Neutrophil (primary cell): Measurements from ENCODE around the gene DELE1.

ENCODE experiments used
- H3K27ac ChIP-seq: fragments of 200-600 bp; sonication (generic); 2 replicates; pipeline ENCODE4 v1.5.1; 2016; ENCODE audit warnings: mild to moderate bottlenecking, moderate library complexity
- H3K27me3 ChIP-seq: fragments of 200-600 bp; sonication (generic); 2 replicates; pipeline ENCODE4 v1.6.0; 2016; ENCODE audit warnings: mild to moderate bottlenecking
- H3K36me3 ChIP-seq: fragments of 200-600 bp; sonication (generic); 2 replicates; pipeline ENCODE4 v1.5.1; 2017
- H3K4me1 ChIP-seq, 2 experiments: fragments of 200-600 bp in 1 of 2; sonication (generic) in 1 of 2; 1 replicate in 1 of 2; 2 replicates in 1 of 2; pipeline versions ENCODE4 v1.5.1 to v1.6.1; 2013 to 2016; ENCODE audit warnings: low read depth in 1 of 2, low read length in 1 of 2, mild to moderate bottlenecking in 1 of 2, moderate library complexity in 1 of 2; ENCODE audit not compliant: control insufficient read depth in 1 of 2, insufficient read depth in 1 of 2
- H3K4me3 ChIP-seq, 2 experiments: fragments of 200-600 bp in 1 of 2; sonication (generic) in 1 of 2; 1 replicate in 1 of 2; 2 replicates in 1 of 2; pipeline ENCODE4 v1.5.1; 2013 to 2016; ENCODE audit warnings: low read depth in 1 of 2, low read length in 1 of 2, mild to moderate bottlenecking in 1 of 2, moderate library complexity in 1 of 2
- H3K9me3 ChIP-seq: fragments of 200-600 bp; sonication (generic); 2 replicates; pipeline ENCODE4 v1.5.1; 2016
- CTCF ChIP-seq: fragments of 200-600 bp; sonication (generic); IDR thresholded peaks from 2 replicates; pipeline ENCODE4 v1.5.1; 2016; ENCODE audit warnings: antibody characterized with exemption

DELE1 gene

GRCh38 chr5:141929398-141930058 is 5.9 kb downstream of the DELE1 start:
- H3K4me3 ChIP-seq = no peak overlapping the region
- TF ChIP-seq CTCF = no peak
- H3K4me1 ChIP-seq = peaks cover 23 to 30% of the 10 kb centered on the region in 2 experiments
- H3K36me3 ChIP-seq = peaks cover 79% of the 10 kb centered on the region
- H3K27ac ChIP-seq = no peak overlapping the region
- no peaks in the 10 kb centered on the region for H3K9me3 ChIP-seq
- no peaks in the 10 kb centered on the region for H3K27me3 ChIP-seq

DNA sequence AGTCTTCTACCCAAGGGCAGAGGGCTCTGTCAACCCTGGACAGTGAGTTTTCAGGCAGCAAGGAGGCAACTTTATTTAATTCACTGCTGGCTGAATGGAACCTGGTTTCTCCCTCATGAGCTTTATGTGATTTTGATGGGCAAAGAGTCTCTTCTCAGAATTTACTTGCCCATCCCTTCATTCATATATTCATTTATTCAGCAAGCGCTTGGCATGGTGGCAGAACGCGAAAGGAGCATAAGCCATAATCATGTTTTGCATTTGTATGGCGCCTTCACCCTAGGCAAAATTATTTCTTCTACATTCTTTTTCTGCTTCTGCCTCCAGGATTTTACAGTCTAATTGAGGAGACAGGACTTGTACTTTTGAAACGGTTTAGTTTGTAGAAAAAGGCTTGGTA is 8.0 kb downstream of the DELE1 start:
- Histone ChIP-seq H3K4me3 (no peak overlapping the region), H3K9me3 (no peaks in the 10 kb centered on the region), H3K27ac (no peak overlapping the region), H3K27me3 (no peaks in the 10 kb centered on the region), H3K36me3 (peaks cover 84% of the 10 kb centered on the region), H3K4me1 (peaks cover 21 to 26% of the 10 kb centered on the region in 2 experiments)
- no peak for TF ChIP-seq CTCF

- Histone ChIP-seq H3K4me3 (no peak overlapping the region), H3K9me3 (no peaks in the 10 kb centered on the region), H3K27me3 (no peaks in the 10 kb centered on the region), H3K27ac (no peak overlapping the region), H3K4me1 (peaks cover 11 to 14% of the 10 kb centered on the region in 2 experiments), H3K36me3 (peaks cover 96% of the 10 kb centered on the region)
- TF ChIP-seq CTCF = no peak
These were observed 9.5 kb downstream of the DELE1 start for GRCh38 chr5:141933151-141933550.

DNA sequence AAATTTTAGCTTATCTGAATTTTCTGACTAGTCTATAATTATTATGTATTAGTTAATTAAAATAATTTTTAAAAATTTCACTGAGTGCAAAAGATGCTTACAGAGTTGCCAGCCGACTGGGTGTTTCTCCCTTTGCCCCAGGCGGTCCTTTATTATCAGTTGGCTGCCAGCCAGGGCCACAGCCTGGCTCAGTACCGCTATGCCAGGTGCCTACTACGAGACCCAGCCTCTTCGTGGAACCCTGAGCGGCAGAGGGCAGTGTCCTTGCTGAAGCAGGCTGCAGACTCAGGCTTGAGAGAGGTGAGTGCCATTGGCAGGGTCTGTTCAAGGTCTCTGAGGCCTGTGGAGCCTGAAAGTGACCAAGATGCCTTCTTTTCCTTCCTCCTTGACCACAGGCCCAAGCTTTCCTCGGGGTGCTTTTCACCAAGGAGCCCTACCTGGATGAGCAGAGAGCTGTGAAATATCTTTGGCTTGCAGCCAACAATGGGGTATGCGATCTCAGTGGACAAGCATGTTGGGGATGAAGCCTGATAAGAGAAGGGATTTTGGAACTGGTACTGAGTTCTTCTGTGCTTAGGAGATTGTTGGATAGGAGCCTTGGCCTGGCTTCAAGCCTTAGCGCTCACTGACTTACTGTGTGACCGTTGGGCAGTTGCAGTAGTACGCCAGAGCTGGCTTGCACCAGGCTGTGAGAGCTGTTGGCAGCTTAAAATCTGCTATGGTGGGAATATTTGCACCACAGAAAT is 10.6 kb downstream of the DELE1 start:
- peaks cover 0 to 3% of the 10 kb centered on the region in 2 experiments for H3K4me1 ChIP-seq
- no peak overlapping the region for H3K27ac ChIP-seq
- H3K36me3 ChIP-seq = peaks cover 97% of the 10 kb centered on the region
- H3K27me3 ChIP-seq = no peaks in the 10 kb centered on the region
- no peaks in the 10 kb centered on the region for H3K9me3 ChIP-seq
- TF ChIP-seq CTCF = no peak
- H3K4me3 ChIP-seq = no peak overlapping the region

- no peaks in the 10 kb centered on the region for H3K27me3 ChIP-seq
- H3K27ac ChIP-seq = no peak overlapping the region
- no peak for TF ChIP-seq CTCF
- no peak overlapping the region for H3K4me3 ChIP-seq
- H3K4me1 ChIP-seq = no peaks in the 10 kb centered on the region
- no peaks in the 10 kb centered on the region for H3K9me3 ChIP-seq
- peaks cover 97% of the 10 kb centered on the region for H3K36me3 ChIP-seq
These were observed 11.9 kb downstream of the DELE1 start for GRCh38 chr5:141935538-141935937.
